IMR-90 (cell line): ENCODE results near the gene NCS1. TPM values are rescaled to one million over a fixed set of nuclear protein-coding genes. Genes with fewer than 3 reads are reported as not detected.
A peak's percentile ranks its signal among the peaks of the same experiment; 100 is the strongest.

Experiments used
- ATAC-seq: fragments of 200-7000 bp; cut with Tn5 transposase; 2 replicates; pipeline ENCODE4 v1.9.1; 2020; ENCODE audit warnings: low read depth, mild to moderate bottlenecking, moderate library complexity
- BruUV-seq: library from RNA; stranded (reverse); fragments of 400-500 nt; replicated peaks from 2 replicates; lab custom pipeline; 2021; lab: Mats Ljungman, UMichigan
- CTCF ChIA-PET: fragments of 300-600 bp; formaldehyde crosslinking; extraction: SDS; loops from one replicate; lab custom pipeline; 2021; ENCODE audit warnings: antibody characterized with exemption; lab: Yijun Ruan, JAX
- POLR2A ChIA-PET: fragments of 300-600 bp; sonication (Branson Sonifier 250); formaldehyde crosslinking; loops from one replicate; lab custom pipeline; 2022; ENCODE audit warnings: antibody characterized with exemption; ENCODE audit not compliant: unreplicated experiment; lab: Charles Lee
- DNase-seq: peaks from one replicate; pipeline ENCODE4 v3.0.0; 2013
- H2AFZ ChIP-seq: replicated peaks from 2 replicates; pipeline ENCODE3; 2013; ENCODE audit warnings: low read length, mild to moderate bottlenecking; ENCODE audit not compliant: poor library complexity
- H2AK5ac ChIP-seq: 2 replicates; pipeline ENCODE4 v1.6.1; 2013; ENCODE audit warnings: low read depth, low read length, inconsistent platforms
- H2AK9ac ChIP-seq: replicated peaks from 2 replicates; pipeline ENCODE3; 2013; ENCODE audit warnings: mild to moderate bottlenecking, low read depth, low read length, moderate library complexity; ENCODE audit not compliant: poor library complexity
- H2BK120ac ChIP-seq: 2 replicates; pipeline ENCODE4 v1.6.1; 2013; ENCODE audit warnings: low read depth, low read length, inconsistent platforms
- H2BK15ac ChIP-seq: 3 replicates; pipeline ENCODE4 v1.6.1; 2013; ENCODE audit warnings: low read depth, low read length, inconsistent platforms
- H2BK20ac ChIP-seq: 2 replicates; pipeline ENCODE4 v1.6.1; 2013; ENCODE audit warnings: low read depth, mild to moderate bottlenecking, inconsistent platforms, low read length, moderate library complexity
- H2BK5ac ChIP-seq: 2 replicates; pipeline ENCODE4 v1.6.1; 2013; ENCODE audit warnings: mild to moderate bottlenecking, low read depth, low read length, inconsistent platforms; ENCODE audit not compliant: poor library complexity, severe bottlenecking
- H3K14ac ChIP-seq: replicated peaks from 2 replicates; pipeline ENCODE4 v1.6.1; 2013; ENCODE audit warnings: low read depth, low read length, inconsistent platforms
- H3K18ac ChIP-seq: 2 replicates; pipeline ENCODE4 v1.6.1; 2013; ENCODE audit warnings: low read depth, low read length, control low read depth
- H3K23ac ChIP-seq: 2 replicates; pipeline ENCODE4 v1.6.1; 2013; ENCODE audit warnings: low read depth, low read length, inconsistent platforms
- H3K27ac ChIP-seq: 2 replicates; pipeline ENCODE4 v1.5.1; 2013; ENCODE audit warnings: mild to moderate bottlenecking, control low read depth, low read length; ENCODE audit not compliant: insufficient read depth
- H3K27me3 ChIP-seq: 2 replicates; pipeline ENCODE4 v1.6.1; 2013; ENCODE audit warnings: low read length; ENCODE audit not compliant: control insufficient read depth, insufficient read depth
- H3K36me3 ChIP-seq: 2 replicates; pipeline ENCODE4 v1.6.1; 2013; ENCODE audit warnings: low read length, mixed read lengths; ENCODE audit not compliant: control insufficient read depth, insufficient read depth
- H3K4ac ChIP-seq: 2 replicates; pipeline ENCODE4 v1.6.1; 2013; ENCODE audit warnings: low read depth, low read length, inconsistent platforms
- H3K4me1 ChIP-seq: 2 replicates; pipeline ENCODE4 v1.6.1; 2013; ENCODE audit warnings: low read length, mixed read lengths; ENCODE audit not compliant: control insufficient read depth, insufficient read depth
- H3K4me2 ChIP-seq: 2 replicates; pipeline ENCODE4 v1.6.1; 2013; ENCODE audit warnings: low read depth, mild to moderate bottlenecking, control low read depth, low read length, moderate library complexity
- H3K4me3 ChIP-seq: 2 replicates; pipeline ENCODE4 v1.5.1; 2013; ENCODE audit warnings: low read depth, mild to moderate bottlenecking, control low read depth, low read length, moderate library complexity; ENCODE audit not compliant: insufficient read depth
- H3K56ac ChIP-seq: 2 replicates; pipeline ENCODE4 v1.6.1; 2013; ENCODE audit warnings: low read length, inconsistent platforms; ENCODE audit not compliant: insufficient read depth; ENCODE audit errors: extremely low read depth
- H3K79me1 ChIP-seq, 2 experiments: 2 replicates each; pipeline ENCODE4 v1.6.1; 2013; ENCODE audit warnings: low read length in 2 of 2, inconsistent platforms in 1 of 2, low read depth in 1 of 2
- H3K9ac ChIP-seq: 2 replicates; pipeline ENCODE4 v1.6.1; 2013; ENCODE audit warnings: low read depth, low read length, control low read depth
- H3K9me1 ChIP-seq: 2 replicates; pipeline ENCODE4 v1.6.1; 2013; ENCODE audit warnings: low read length, inconsistent platforms; ENCODE audit not compliant: insufficient read depth
- H3K9me3 ChIP-seq: 2 replicates; pipeline ENCODE4 v1.6.1; 2013; ENCODE audit warnings: low read length; ENCODE audit not compliant: control insufficient read depth, insufficient read depth
- H4K20me1 ChIP-seq: 2 replicates; pipeline ENCODE4 v1.6.1; 2013; ENCODE audit warnings: low read length, inconsistent platforms; ENCODE audit not compliant: insufficient read depth
- H4K5ac ChIP-seq: 2 replicates; pipeline ENCODE4 v1.6.1; 2013; ENCODE audit warnings: mild to moderate bottlenecking, low read depth, low read length, control low read depth
- H4K8ac ChIP-seq, 2 experiments: 2 replicates each; pipeline ENCODE4 v1.6.1; 2013; ENCODE audit warnings: low read depth in 2 of 2, low read length in 2 of 2, control low read depth in 1 of 2, inconsistent platforms in 1 of 2
- H4K91ac ChIP-seq: 2 replicates; pipeline ENCODE4 v1.6.1; 2013; ENCODE audit warnings: low read depth, low read length, inconsistent platforms; ENCODE audit not compliant: insufficient read depth
- CEBPB ChIP-seq: IDR thresholded peaks from 2 replicates; pipeline ENCODE4 v1.6.1; 2012; ENCODE audit warnings: low read depth, low read length, improper control_type of control experiment
- CHD1 ChIP-seq: IDR thresholded peaks from 2 replicates; pipeline ENCODE4 v1.6.1; 2012; ENCODE audit warnings: low read depth, low read length, improper control_type of control experiment
- CTCF ChIP-seq: conservative IDR thresholded peaks from 2 replicates; pipeline ENCODE4 v1.5.1; 2012; ENCODE audit warnings: mild to moderate bottlenecking, low read depth, low read length, improper control_type of control experiment
- ELK1 ChIP-seq: fragments of 150-350 bp; IDR thresholded peaks from 2 replicates; pipeline ENCODE4 v1.6.1; 2016; ENCODE audit warnings: low read depth, mild to moderate bottlenecking, low read length, moderate library complexity, borderline replicate concordance
- FOS ChIP-seq: fragments of 150-350 bp; IDR thresholded peaks from 2 replicates; pipeline ENCODE4 v1.6.1; 2016; ENCODE audit warnings: low read depth, low read length
- MAFK ChIP-seq: IDR thresholded peaks from 2 replicates; pipeline ENCODE4 v1.6.1; 2012; ENCODE audit warnings: low read depth, low read length, improper control_type of control experiment
- MAZ ChIP-seq: IDR thresholded peaks from 2 replicates; pipeline ENCODE4 v1.6.1; 2012; ENCODE audit warnings: low read depth, mild to moderate bottlenecking, low read length, improper control_type of control experiment, moderate library complexity, borderline replicate concordance
- MXI1 ChIP-seq: IDR thresholded peaks from 2 replicates; pipeline ENCODE4 v1.6.1; 2012; ENCODE audit warnings: low read depth, mild to moderate bottlenecking, low read length, moderate library complexity, borderline replicate concordance
- POLR2A ChIP-seq: IDR thresholded peaks from 2 replicates; pipeline ENCODE4 v1.6.1; 2012; ENCODE audit warnings: mild to moderate bottlenecking, low read depth, low read length
- RAD21 ChIP-seq: IDR thresholded peaks from 2 replicates; pipeline ENCODE4 v1.6.1; 2012; ENCODE audit warnings: low read length, improper control_type of control experiment
- RFX5 ChIP-seq: IDR thresholded peaks from 2 replicates; pipeline ENCODE4 v1.8.0; 2012; ENCODE audit warnings: low read depth, mild to moderate bottlenecking, low read length, moderate library complexity
- SMC3 ChIP-seq: fragments of 150-350 bp; IDR thresholded peaks from 2 replicates; pipeline ENCODE4 v1.6.1; 2016; ENCODE audit warnings: low read depth, mild to moderate bottlenecking, antibody characterized with exemption, low read length, moderate library complexity
- USF2 ChIP-seq: fragments of 150-350 bp; IDR thresholded peaks from 2 replicates; pipeline ENCODE4 v1.6.1; 2017; ENCODE audit warnings: mild to moderate bottlenecking, antibody characterized with exemption, low read length, low read depth
- WGBS, 2 experiments: methylation state at CpG; one replicate each; pipeline versions ENCODE4 v1.1.5 to v1.1.7; 2013; ENCODE audit warnings: missing lambda C conversion rate in 2 of 2; ENCODE audit not compliant: insufficient read length in 1 of 2; ENCODE audit errors: extremely low coverage in 2 of 2; 5-methylcytosine and 5-hydroxymethylcytosine counted together
- dilution Hi-C: fragments of 300-500 bp; cut with HindIII; formaldehyde crosslinking; loops from one replicate; pipeline ENCODE4 v1.14.3; 2018; ENCODE audit warnings: low sequenced_read_pairs; ENCODE audit not compliant: unreplicated experiment
- in situ Hi-C: fragments of 300-500 bp; cut with MboI; formaldehyde crosslinking; loops from 3 replicates; pipeline ENCODE4 v1.14.3; 2019; ENCODE audit warnings: low sequenced_read_pairs, inconsistent platforms, mixed read lengths
- intact Hi-C: fragments of 100-400 bp; cut with micrococcal nuclease; formaldehyde crosslinking; loops from 2 replicates; pipeline ENCODE4 v1.10.0; 2022
- polyA plus RNA-seq, 3 experiments: library from polyadenylated mRNA; depleted of rRNA; stranded (reverse); fragments of >200 nt; gene quantifications; 2 replicates each; pipeline ENCODE4 v1.2.3, GENCODE V29; 2012; ENCODE audit warnings: low replicate concordance in 1 of 3
- total RNA-seq: library from RNA; depleted of rRNA; stranded (reverse); fragments of >200 nt; gene quantifications from 2 replicates; pipeline ENCODE4 v1.2.3, GENCODE V29; 2012

Gene NCS1
- total and polyA plus RNA-seq, 2 of the 4 experiments (the other 2 are of a cell fraction): 41.0 to 60.5 TPM

- no peak overlapping the region for H3K4me3 ChIP-seq
- peak; percentile 38; the same call in 1 of the 2 replicates for TF ChIP-seq FOS
- no peak for TF ChIP-seq CHD1
- TF ChIP-seq MXI1: no peak
- no peak for TF ChIP-seq RAD21
- no peak for TF ChIP-seq ELK1
- TF ChIP-seq MAZ: no peak
- no peak for TF ChIP-seq CTCF
- peak; percentile 76 for TF ChIP-seq CEBPB
- TF ChIP-seq POLR2A: no peak
- TF ChIP-seq RFX5: no peak
- no peak for TF ChIP-seq SMC3
- TF ChIP-seq MAFK: no peak
- peak; percentile 44; the same call in 1 of the 2 replicates for TF ChIP-seq USF2
Measured at GRCh38 chr9:130234340-130235260, 62.4 kb downstream of the NCS1 start.

More at GRCh38 chr9:130234340-130235260, 62.4 kb downstream of the NCS1 start:
- Histone ChIP-seq H2BK5ac (no peak overlapping the region), H2BK20ac (no peak overlapping the region), H3K4me1 (peaks cover 5% of the 10 kb centered on the region), H2BK15ac (no peak overlapping the region), H3K23ac (no peak overlapping the region; the same call in 1 of the 2 replicates), H3K18ac (no peak overlapping the region), H3K4me2 (no peak overlapping the region), H2AFZ (peak overlapping the region; percentile 46), H3K9ac (no peak overlapping the region), H3K9me3 (no peaks in the 10 kb centered on the region), H3K9me1 (peaks cover 9% of the 10 kb centered on the region; the same call in 1 of the 2 replicates), H3K27me3 (no peaks in the 10 kb centered on the region), H4K8ac (no peak overlapping the region), H2AK5ac (no peak overlapping the region), H2AK9ac (peak overlapping the region; percentile 50), H4K5ac (no peak overlapping the region), H2BK120ac (no peak overlapping the region), H4K91ac (no peak overlapping the region), H4K20me1 (peaks cover 22% of the 10 kb centered on the region; the same call in 1 of the 2 replicates), H3K14ac (peak overlapping the region; percentile 29; the same call in 1 of the 2 replicates), H3K4ac (no peak overlapping the region; the same call in 1 of the 2 replicates), H3K27ac (no peak overlapping the region), H3K79me1 (peaks cover 0 to 17% of the 10 kb centered on the region in 2 experiments; a peak in 2 of 4 replicates), H3K36me3 (peaks cover 23% of the 10 kb centered on the region), H3K56ac (no peak overlapping the region)
- ATAC-seq (peak; percentile 52; the same call in 1 of the 2 replicates), DNase-seq (peak; percentile 72)
- dilution Hi-C loops (loop anchor here (25.0 kb wide), 1 partner anchor 122 kb away; no protein-coding TSS in a partner anchor), intact Hi-C loops (loop anchor here (10.0 kb wide), 1 partner anchor 350 kb away; no protein-coding TSS in a partner anchor), in situ Hi-C loops (loop anchor here (25.0 kb wide), 1 partner anchor 122 kb away; no protein-coding TSS in a partner anchor)
- ChIA-PET POLR2A (no interaction called here), CTCF (no interaction called here)
- 77% methylated on average over 7 of the region's 26 CpGs; no CpG with 5 or more reads in 1 of the 2 experiments for WGBS, 2 experiments
- no TSS peak for BruUV-seq
